IPS DF 19.7 (cell line): Measurements from ENCODE around the gene FMN2.
"Not testable (repeated sequence)": the region's sequence is repeated elsewhere in the genome, so short reads cannot be mapped to it uniquely, and the experiment has no call there.

Experiments
- DNase-seq: peaks from one replicate; pipeline ENCODE4 v3.0.0-alpha.2; 2013; ENCODE audit warnings: low read depth, low spot score

FMN2 gene

DNA sequence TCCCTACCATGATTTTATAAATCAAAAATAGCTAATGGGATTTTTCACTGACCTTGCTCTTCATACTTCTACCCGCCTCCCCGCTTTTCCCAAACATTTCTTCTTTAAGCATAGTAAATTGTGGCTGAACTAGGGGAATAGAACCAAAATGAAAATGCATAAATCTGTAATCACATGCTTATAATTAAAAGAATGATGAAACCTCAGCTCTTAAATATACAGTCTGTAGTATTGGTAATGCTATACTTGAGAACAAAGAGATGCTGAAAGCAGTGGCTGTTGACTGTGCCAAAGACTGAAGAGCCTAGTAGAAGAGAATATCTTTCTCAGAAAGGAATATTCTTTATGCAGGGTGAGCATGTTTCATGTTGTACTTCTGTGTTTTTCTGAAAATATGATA lies 271.1 kb downstream of the FMN2 start:
- DNase-seq: no peak

DNA sequence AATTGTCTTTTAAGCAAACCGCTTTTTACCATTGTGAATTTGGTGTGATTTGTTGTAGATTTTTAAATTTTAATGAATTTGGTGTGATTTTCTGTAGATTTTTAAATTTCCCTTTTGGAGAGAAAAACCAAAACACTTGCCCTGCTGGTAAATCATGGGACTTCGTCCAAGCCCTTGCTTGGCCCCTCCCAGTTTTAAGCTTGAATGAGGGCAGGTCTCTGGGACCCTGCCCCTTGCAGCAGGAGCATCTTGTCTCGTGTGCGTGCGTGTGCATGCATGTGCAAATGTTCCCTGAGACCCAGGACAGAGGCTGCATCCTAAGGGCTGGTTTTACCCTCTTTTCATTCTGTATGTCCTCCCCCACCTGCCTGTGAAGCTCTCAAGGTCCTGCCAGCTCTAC lies 271.6 kb downstream of the FMN2 start:
- DNase-seq: no peak

DNA sequence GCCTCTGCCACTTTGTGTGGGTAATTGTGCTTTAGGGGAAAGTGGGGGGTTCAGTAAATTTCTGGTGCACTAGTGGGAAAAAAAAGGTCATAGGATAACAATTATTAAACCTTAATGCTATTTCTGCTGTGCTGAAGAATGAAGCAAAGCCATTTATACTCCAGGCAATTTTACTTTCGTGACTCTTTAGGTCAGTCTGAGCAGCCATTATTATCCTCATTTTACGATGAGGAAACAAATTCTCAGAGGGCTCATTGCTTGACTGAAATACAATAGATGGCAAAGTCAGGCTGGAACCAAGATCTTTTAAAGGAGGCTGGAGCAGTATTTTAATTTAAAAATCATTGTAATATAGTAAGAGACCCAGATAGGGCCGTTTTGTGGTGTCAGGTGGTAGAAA lies 272.2 kb downstream of the FMN2 start:
- no peak for DNase-seq

DNA sequence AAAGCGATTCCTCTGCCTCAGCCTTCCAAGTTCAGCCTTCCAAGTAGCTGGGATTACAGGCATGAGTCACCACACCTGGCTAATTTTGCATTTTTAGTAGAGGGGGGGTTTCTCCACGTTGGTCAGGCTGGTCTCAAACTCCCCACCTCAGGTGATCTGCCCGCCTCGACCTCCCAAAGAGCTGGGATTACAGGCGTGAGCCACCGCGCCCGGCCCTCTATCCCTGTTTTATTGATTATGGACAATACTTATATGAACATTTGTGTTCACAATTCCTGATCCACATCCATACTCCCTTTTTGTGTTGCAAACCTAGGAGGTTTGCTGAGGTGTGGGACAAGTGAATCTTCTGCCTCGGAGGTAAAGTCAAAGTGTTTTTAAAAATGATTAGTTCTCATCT lies 275.0 kb downstream of the FMN2 start:
- no peak for DNase-seq

DNA sequence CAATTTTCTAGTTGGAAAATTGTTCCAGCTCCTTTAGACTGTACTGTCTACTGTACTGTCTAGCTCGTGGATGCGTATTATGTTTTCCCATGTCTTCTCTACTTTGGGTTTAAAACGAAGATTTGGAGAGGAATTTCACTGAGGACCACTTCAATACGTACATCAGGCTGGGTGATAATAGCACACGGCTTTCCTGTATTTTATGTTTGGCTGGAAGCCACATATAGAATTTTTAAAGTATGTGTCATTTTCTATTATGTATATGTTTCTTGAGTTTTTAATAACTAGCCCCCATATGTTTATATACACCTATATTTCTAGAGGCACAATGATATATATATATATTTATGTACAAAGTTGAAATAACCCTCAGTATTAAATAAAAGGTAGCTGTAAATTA lies 293.9 kb downstream of the FMN2 start:
- DNase-seq: no peak

DNA sequence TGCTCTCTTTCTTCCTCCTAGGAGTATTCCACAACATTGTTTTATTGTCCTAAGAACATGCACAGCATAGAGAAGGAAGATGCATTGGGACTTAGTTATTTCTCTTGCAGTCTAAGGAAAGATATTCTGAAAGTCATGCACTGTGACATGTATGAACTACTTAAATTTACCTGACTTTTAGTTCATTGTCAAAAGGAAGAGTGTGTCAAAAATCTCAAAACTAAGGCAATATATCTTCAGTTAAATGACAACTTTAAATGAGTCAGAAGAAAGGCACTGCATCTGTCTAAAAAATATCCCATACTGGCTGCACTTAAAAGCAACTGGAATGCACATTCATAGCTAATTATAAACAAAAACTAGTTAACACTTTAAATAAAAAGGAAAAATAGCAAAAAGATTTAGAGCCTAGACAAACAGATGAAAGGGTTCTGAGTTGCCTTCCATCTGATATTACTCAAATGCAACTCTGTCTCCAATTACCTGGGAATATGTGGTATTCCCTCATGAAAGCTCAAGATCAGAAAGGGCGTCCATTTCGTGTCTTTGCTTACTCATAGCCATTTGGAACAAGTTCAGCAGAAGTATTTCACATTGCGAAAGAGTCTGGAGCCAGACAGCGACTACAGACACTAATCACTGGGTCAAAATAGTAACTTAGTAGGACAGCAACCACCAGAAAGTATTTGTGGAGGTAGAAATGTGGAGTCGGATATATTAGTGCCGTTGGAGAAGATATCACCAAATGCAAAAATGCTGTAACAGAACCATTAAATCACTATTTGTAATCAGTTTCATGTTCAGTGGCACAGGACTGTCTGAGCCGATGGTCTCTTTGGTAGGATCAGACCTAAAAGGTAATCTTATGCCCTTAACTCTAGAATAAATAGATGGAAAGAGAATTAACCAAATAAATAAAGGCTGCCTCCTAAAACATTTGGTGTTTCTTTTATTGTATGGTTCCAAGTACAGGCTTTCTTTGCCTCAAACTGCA lies 294.6 kb downstream of the FMN2 start:
- no peak for DNase-seq

DNA sequence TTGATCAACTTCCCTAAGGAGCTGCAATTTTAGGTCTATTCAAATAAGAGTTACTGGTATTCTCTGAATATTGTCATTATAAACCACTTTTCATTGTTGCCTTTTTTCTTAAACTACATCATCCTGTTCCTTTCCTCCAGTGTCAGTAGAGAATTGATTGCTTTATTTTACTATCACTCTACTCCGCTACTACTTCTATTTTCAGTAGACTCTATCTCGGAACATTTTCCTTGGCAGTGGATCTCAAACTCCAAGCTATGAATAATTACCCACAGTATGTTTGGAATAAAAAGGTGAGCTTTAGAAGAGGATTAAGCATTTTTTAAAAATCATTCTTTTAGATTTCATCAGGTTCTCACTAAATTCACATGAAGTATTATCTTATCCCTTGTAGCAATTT lies 295.4 kb downstream of the FMN2 start:
- DNase-seq: no peak

DNA sequence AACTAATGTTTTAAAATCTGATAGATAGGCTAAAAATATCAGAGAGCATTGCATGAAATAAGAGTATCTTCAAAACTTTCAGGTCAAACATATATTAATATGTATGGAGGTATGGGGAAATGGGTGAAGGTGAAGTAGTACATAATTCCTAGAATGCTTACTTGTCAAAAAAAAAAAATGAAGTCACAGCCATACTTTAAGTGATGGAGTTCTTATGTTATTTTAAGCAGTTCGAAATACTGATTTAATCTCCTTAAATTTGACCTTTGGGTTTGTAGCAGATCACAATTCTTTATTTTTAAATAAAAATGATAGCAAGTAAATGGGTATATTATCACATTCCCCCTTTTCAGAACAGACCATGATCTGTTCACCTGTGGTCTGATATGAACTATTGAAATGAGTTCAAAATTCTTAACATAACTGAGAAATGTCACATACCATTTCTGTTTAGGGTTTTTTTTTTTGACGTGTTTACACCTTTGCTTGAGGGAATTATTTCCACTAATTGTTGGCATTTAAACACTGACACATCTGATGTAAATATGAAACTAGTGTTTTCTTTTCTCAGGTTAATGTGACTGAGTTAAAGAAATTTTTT lies 300.1 kb downstream of the FMN2 start:
- DNase-seq: no peak

DNA sequence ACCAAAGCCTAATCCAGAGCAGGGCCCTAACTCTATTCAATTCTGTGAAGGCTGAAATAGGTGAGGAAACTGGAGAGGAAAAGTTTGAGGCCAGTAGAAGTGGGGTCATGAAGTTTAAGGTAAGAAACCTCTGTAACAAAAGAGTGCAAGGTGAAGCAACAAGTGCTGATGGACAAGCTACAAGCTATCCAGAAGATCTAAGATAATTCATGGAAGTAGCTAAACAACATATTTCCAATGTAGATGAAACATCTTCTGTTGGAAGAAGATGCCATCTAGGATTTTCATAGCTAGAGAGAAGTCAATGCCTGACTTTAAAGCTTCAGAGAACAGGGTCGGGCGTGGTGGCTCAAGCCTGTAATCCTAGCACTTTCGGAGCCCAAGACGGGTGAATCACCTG lies 302.7 kb downstream of the FMN2 start:
- no peak for DNase-seq

DNA sequence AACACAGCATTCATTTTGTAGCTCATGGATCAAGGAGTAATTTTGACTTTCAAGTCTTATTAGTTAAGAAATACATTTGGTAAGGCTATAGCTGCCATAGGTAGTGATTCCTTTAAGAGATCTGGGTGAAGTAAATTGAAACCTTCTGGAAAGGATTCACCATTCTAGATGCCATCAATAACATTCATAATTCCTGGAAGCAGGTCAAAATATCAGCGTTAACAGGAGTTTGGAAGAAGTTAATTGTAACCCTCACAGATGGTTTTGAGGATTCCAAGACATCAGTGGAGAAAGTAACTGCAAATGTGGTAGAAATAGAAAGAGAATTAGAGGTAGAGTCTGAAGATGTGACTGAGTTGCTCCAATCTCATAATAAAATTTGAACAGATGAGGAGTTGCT lies 303.7 kb downstream of the FMN2 start:
- DNase-seq: no peak

DNA sequence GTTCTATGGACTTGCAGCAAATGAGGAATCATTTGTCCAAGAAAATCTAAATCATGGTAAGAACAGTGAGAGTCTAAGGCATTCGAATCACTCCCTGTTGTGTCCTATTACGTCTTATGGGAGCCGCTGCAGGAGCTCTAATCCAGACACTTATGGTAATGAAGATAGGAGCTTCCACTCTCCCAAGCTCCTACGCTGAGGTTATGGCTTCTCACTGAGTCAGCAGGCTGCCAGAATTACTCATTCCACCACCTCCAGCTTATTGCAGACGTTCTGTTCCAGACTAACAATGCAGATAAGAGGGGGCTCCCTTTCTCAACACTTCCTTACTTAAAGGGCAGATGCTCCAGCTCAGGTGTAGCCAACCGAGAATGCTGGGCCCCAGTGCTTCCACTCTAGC lies 307.7 kb downstream of the FMN2 start:
- DNase-seq: no peak

DNA sequence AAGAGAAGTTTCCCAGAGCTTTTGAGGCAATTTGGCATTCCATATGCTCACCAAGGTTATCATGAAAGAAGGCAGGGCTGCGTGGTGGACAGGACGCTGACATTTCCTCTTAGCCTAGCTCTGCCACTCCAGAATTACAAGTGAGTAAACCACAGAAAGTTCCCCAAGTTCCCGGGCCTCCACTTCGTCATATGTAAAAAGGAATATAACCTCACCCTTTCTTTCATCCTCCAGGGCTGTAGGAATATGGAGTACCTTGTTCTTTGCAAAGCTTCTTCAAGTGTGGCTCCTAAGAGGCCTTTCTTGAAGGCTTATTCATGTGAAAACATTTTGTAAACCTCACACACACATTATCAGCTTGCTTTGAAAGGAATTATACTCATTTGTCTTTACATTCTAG lies 310.0 kb downstream of the FMN2 start:
- no peak for DNase-seq

DNA sequence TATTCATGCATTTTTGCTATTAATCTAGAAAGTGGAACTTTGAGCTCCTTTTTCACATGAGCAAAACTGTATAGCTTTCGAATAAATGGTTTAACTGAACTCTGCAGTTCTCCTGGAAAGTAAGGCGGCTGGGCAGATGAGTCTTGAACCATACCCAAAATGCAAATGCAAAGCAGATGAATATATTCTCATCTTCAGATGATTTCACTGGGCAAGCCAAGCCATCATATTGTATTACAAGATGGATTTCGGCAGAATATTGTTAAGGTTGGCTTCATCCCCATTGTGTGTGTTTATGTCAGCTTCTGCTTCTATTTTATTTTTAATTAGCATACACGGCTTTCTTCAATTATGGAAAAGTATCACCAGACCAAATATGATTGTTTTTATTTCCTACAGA lies 310.6 kb downstream of the FMN2 start:
- DNase-seq: no peak

DNA sequence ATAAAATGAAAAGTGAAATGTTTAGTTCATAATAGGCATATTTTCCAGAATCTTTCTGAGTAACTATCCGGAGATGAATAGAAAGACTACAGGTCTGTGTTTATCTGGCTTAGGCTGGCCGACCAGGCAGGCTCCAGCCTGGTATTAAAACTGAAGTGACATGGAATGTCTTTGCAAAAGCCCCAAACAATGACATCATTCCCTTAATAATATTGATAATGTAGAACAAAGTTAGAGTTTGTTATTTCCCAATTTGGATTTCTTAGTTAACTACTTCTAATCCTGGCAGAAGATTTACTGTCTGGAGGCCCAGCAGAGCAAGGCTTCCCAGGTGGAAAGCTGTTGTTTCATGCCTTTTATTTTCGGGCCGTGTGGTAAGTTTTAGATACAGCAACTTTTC lies 312.6 kb downstream of the FMN2 start:
- no peak for DNase-seq

DNA sequence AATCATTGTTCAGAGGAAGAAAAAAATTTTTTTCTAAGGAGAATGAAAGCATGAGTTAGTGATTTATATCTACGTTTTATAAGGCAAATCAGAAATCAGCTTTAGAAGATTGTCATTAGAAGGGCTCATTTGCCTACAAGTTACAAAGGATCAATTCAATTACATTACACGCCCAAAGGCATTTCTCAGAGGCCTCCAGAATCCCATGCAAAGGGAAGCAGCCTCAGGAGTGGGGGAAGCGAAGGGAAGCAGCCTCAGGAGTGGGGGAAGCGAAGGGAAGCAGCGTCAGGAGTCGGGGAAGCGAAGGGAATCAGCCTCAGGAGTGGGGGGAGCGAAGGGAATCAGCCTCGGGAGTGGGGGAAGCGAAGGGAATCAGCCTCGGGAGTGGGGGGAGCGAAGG lies 314.1 kb downstream of the FMN2 start:
- no peak for DNase-seq

DNA sequence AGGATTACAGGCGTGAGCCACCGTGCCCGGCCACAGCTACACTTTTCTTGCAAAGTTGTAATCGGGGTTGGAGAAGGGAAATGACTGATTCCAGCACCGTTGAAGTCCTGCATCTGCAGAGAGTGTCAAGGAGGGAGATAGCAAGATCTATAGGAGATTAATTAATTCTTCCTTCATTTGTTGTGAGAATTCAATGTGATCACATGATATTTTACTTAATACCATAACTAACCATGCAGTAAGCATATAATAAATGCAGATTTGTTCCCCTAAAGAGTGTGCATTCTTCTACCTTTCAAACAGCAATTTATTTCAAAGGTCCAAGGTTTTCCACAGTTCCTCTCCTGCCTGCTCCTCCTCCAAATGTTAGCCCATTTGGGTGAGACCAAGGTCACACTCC lies 315.7 kb downstream of the FMN2 start:
- no peak for DNase-seq

DNA sequence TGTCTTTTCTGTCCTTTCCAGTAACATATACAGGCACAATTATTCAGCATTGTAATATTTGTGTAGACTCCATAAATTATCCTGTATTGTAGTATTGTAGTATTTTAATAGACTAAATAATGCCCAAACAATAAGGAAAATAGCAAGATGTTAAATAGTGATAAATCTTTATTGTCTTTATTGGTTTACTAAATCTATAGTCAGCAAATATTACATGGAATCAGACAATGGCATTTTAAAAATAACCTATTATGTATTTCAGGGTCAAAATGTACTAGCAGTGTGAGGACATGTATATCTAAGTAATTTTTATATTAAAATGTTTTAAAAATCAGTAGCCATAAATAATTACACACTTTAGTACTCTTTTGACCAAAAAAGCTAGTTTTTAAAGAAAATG lies 317.9 kb downstream of the FMN2 start:
- no peak for DNase-seq

DNA sequence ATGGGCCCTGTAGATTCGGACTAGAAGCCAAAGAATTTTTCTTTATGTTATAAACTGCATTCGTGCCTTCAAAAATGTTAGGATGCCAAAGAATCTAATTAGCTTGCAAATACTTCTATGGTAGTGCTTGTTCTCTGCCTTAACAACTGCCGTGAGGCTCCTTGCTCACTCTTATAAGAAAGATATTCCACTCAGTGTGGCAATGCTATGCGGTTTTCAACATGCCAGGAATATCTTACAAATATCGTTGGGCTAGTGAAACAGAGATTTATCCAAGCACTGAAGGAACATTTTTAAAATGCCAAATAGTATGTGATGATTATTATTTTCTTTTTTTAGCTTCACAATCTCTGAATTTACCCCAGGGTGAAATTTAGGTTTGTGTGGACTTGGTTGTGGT lies 322.0 kb downstream of the FMN2 start:
- DNase-seq: no peak

DNA sequence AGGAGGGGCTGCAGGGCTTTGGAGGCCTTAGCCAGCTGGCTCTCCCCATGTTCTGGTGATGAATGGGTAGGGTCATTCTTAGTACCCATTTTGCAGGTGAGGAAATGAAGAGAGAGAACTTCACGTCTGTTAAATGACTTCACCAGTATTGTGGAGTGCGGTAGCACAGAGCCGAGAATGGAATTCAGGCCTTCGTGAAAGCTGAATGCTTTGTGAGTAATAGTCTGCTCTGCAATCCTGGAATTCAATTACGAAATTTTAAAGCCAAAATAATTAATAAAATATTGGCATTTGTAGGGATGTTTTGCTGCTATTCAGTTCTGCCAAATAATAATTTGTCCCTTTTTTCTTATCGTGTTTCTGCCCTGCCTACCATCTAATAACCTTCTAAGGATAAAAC lies 322.6 kb downstream of the FMN2 start:
- DNase-seq: no peak

DNA sequence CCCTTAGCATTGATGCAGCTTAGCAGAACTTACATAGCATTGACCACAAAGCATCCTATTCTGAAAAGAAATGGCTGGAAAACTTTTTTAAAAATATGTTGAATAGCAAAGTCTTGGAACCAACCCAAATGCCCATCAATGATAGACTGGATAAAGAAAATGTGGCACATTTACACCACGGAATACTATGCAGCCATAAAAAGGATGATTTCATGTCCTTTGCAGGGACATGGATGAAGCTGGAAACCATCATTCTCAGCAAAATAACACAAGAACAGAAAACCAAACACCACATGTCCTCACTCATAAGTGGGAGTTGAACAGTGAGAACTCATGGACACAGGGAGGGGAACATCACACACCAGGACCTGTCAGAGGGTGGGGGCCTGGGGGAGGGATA lies 323.3 kb downstream of the FMN2 start:
- DNase-seq: not testable (repeated sequence)

DNA sequence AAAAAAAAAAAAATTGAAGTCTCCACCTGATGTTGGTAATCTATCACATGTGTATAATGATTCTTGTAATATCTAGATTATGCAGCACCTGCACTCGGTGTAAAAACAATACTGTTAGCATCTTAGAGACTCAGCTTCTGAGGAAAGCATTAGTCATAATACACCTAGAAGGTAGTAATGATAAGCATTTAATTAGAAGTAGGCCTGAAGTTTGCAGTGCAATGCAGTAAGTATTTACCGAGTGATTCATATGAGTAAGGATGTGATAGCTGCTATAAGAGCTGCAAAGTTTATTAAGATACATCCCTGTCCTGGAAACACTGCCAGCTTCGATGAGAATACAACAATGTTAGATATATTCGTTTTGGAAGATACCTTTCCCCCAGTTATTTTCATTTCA lies 323.8 kb downstream of the FMN2 start:
- no peak for DNase-seq

DNA sequence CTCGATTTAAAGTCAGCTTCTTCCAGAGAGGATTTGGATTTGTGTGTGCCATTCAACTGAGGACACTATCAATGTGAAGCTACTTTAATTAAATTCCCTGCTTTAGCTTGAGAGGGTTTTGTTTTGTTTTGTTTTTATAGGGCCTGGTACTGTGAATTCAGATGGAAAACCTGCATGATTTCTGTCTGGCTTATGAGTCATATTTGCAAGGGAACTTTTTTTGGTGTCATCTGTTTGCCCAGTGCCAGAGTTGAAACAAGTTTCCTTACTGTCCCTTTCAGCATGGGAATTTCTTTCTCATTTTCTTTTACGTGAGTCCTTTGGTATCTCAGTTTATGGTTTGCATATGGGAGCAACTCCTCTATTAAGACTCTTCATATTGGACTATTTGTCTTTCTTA lies 325.6 kb downstream of the FMN2 start:
- DNase-seq: no peak

DNA sequence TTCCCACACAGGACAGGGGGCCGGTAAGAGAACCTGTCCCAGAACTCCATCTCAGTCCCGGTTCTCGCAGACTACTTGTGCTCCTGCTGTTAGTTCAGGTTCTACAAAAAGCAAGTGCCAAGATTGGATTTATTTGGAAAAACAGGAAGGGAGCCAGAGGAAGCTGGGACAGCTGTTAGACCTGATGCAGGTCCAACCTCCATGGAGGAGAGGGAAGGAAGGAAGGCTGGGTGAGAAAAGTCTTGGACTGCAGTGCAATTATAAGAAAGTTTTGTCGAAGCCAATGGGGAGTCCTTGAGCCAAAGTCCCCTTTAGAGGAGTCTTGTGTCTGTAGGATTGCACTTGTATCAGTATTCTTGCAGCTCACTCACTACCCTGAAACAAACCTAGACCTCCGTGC lies 329.1 kb downstream of the FMN2 start:
- DNase-seq: no peak
